ACC112 (cell line): ENCODE measurements around the gene CDC6.

Experiments
- H2AFZ ChIP-seq: fragments of 200-600 bp; sonication (generic); one replicate; pipeline ENCODE4 v1.6.0; 2017; ENCODE audit warnings: antibody characterized with exemption, low read length; ENCODE audit not compliant: unreplicated experiment
- H3K27ac ChIP-seq: fragments of 200-600 bp; sonication (generic); 2 replicates; pipeline ENCODE4 v1.5.1; 2014; ENCODE audit warnings: low read depth, mild to moderate bottlenecking, antibody characterized with exemption, low read length, moderate library complexity
- H3K27me3 ChIP-seq: fragments of 200-600 bp; sonication (generic); 2 replicates; pipeline ENCODE4 v1.6.1; 2014; ENCODE audit warnings: mild to moderate bottlenecking, antibody characterized with exemption, low read length, moderate library complexity, mixed read lengths; ENCODE audit not compliant: insufficient read depth
- H3K36me3 ChIP-seq: fragments of 200-600 bp; sonication (generic); 2 replicates; pipeline ENCODE4 v1.6.1; 2016; ENCODE audit warnings: mild to moderate bottlenecking, antibody characterized with exemption, low read length, moderate library complexity, mixed read lengths; ENCODE audit not compliant: insufficient read depth
- H3K4me1 ChIP-seq: fragments of 200-600 bp; sonication (generic); one replicate; pipeline ENCODE4 v1.6.1; 2016; ENCODE audit warnings: low read length, mixed read lengths; ENCODE audit not compliant: insufficient read depth, unreplicated experiment, control insufficient read depth
- H3K4me3 ChIP-seq: fragments of 200-600 bp; sonication (generic); 2 replicates; pipeline ENCODE4 v1.5.1; 2014; ENCODE audit warnings: mild to moderate bottlenecking, low read depth, low read length
- H3K79me2 ChIP-seq: fragments of 200-600 bp; sonication (generic); one replicate; pipeline ENCODE4 v1.6.0; 2016; ENCODE audit warnings: low read length; ENCODE audit not compliant: control insufficient read depth, unreplicated experiment, insufficient read depth

Gene CDC6

DNA sequence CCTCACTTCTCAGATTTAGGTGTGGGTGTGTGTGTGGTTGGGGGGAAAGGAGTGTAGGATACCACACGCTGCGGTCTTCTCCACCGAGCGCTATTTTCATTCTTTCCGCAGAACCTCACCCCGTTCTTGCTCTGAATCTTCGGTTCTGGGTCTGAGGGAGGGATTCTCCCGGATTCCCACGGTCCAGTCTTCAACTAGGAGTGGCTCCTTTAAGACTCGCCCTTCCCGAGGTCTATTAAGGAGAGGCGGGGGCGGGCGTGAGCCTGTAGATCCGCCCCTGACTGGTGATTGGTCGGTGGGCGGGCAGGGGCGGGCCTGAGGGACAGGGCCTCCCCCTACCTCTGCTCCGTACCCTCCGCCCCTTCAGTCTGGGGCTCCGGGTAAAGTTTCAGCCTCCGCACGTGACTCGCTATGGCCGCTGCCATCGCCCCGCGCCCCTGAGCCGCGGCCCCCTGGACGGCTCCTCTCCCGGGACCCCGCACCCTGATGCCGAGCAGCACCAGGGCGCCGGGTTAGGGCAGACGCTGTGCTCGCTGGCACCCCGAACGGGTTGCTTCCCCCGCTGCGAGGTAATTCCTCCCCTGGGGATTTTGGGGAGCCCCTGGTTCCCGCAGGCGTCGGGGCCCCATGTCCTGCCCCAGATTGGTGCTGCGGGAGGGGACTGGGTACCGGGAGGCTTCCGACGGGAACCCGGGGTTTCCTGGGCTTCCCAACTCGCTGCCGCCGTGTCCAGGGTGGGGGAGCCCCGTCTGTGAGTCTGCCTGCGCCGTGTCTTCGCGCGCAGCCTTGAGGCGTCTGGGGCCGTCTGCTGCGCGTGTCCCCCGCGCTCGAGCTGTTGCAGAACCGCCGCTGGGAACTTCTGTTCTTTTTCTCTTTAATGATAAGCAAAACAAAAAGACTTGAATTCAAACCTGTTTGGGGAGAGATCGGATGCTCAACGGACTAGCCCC is 30.5 kb downstream of the CDC6 start:
- Histone ChIP-seq H3K4me3 (peak overlapping the region; percentile 95), H2AFZ (peak overlapping the region; percentile 75), H3K79me2 (peaks cover 43% of the 10 kb centered on the region), H3K27ac (peak overlapping the region; percentile 97), H3K36me3 (no peaks in the 10 kb centered on the region), H3K4me1 (peaks cover 70% of the 10 kb centered on the region), H3K27me3 (no peaks in the 10 kb centered on the region)

DNA sequence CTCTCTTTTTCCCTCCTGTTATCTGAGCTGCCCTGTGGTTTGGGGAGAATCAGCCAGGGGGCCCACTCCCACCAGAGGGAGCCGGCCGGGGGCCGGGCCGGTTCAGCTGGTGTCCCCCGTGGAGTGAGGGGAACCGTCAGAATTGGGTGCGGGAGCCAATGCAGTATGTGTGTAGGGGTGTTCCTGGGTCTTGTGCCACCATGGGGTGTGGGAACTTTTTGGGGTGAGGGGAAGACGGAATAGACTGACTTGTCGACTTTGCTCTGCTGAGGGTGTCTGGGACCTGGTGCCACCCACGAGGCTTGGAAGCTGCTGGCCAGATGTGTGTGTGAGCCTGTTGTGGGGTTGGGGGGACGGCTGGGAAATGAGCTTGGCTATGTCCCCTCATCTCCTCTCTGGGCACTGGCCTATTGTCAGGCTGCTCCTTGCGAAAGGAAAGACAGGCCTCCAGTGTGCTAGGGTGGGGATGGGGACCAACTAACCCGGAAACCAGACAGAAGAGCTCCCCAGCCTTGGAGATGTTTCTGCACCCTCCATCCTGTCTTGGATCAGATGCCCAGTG is 31.2 kb downstream of the CDC6 start:
- H3K27ac ChIP-seq = peak overlapping the region; percentile 97
- no peaks in the 10 kb centered on the region for H3K36me3 ChIP-seq
- peak overlapping the region; percentile 95 for H3K4me3 ChIP-seq
- H3K79me2 ChIP-seq = peaks cover 46% of the 10 kb centered on the region
- H3K27me3 ChIP-seq = no peaks in the 10 kb centered on the region
- H3K4me1 ChIP-seq = peaks cover 70% of the 10 kb centered on the region
- H2AFZ ChIP-seq = no peak overlapping the region

DNA sequence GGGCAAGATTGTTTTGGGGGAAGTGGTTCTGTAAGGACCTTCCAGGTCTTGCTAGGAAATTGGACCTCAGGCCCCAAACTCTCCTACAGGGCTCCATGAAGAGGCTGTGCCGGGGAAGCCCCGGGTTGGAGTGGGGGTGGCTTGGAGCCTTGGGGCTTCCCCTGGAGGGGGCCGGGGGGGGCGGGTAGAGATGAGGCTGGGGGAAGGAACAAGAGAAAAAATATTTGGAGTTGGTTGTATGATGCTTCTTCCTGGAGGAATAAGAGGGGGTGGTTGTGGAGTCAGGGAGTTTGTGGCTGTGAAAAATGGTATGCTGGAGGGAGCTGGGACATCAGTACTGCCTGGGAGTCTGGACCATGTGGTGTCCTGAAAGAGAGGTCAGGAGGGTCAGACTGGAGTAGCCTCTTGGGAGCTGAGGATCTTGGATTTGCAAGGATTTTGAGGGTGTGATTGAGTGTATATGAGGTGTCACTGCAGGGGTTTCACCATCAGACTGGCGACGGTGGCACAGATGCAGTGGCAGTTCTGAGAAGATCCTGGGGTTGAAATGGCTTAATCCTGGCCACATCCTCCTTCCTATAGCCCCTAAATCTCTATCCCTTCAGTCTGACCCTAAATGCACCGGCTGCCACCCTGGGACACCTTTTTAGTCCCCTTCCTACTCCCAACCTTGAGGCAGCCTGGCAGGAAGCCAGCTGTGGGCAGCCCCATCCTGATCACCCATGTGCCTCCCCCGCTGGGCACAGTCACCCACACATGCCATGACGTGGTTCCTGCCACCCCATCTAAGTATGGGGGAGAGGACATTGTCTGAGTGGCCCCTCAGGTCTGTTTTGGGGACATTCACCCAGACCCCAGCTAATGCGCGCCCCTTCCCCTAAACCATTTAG is 32.2 kb downstream of the CDC6 start:
- Histone ChIP-seq H3K27ac (peak overlapping the region; percentile 97), H3K4me3 (peak overlapping the region; percentile 95)

DNA sequence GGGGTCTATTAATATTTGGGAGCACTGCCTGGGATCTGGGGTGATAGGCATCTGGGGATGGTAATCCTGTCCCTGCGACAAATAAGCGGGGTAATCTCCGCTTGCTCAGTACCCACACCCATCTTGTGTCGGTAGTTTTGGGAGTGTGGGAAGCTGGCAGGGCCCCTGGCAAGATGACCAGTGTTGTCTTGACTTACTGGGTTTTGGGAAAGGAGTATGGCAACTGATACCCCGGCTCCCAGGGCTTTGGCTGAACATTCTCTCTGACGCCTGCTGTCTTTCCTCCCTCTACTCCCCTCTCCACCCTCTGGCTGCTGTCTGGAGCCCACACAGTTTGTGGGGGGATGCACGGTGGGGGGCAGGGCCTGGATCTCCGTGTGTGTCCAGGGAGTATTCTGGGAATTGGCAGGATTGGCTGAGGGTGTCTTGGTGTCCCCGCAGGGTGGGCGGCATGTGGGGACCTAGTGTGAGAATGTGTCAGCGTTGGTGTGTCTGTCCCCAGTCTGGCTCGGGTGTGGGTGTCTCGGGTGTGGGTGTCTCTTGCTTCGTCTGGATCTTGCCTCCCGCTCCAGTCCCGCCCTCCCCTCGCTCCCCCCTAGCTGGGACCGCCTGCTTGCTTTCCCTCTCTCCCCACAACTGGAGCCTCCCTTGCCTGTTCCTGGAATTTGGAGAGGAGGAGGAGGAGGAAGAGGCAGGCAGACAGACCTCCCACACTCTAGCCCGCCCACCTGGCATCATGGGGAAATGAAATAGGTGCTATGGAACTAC is 33.3 kb downstream of the CDC6 start:
- Histone ChIP-seq H3K4me3 (peak overlapping the region; percentile 95), H3K27ac (peak overlapping the region; percentile 97), H3K4me1 (peaks cover 73% of the 10 kb centered on the region)

More for the DNA sequence above, 32.2 kb downstream of the CDC6 start:
- Histone ChIP-seq H2AFZ (no peak overlapping the region), H3K4me1 (peaks cover 74% of the 10 kb centered on the region), H3K79me2 (peaks cover 55% of the 10 kb centered on the region), H3K36me3 (no peaks in the 10 kb centered on the region), H3K27me3 (no peaks in the 10 kb centered on the region)

DNA sequence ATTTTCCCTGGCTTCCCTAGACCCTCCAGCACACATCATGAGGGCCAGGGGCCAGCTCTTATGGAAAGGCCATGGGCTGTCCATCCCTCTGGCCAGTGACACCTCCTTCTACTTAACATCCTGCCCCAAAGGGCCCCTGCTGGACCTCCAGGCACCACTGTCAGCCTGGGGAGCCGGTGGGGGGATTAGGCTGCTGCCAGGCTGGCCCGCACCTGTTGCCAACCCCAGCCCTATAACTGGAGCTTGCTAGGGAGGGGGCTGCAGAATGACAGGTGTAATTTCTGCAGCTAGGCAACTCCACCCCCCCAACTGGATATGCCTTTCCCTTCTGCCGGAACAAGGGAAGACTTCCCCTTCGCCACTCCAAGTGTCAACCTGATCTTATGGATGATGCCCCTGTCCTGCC is 33.8 kb downstream of the CDC6 start:
- peaks cover 73% of the 10 kb centered on the region for H3K4me1 ChIP-seq
- peaks cover 69% of the 10 kb centered on the region for H3K79me2 ChIP-seq
- H3K27ac ChIP-seq = peak overlapping the region; percentile 97
- no peaks in the 10 kb centered on the region for H3K27me3 ChIP-seq
- H3K4me3 ChIP-seq = peak overlapping the region; percentile 95
- no peaks in the 10 kb centered on the region for H3K36me3 ChIP-seq
- H2AFZ ChIP-seq = no peak overlapping the region

More for the DNA sequence above, 33.3 kb downstream of the CDC6 start:
- H3K36me3 ChIP-seq = no peaks in the 10 kb centered on the region
- H3K79me2 ChIP-seq = peaks cover 63% of the 10 kb centered on the region
- H2AFZ ChIP-seq = no peak overlapping the region
- H3K27me3 ChIP-seq = no peaks in the 10 kb centered on the region

- no peaks in the 10 kb centered on the region for H3K36me3 ChIP-seq
- H3K27me3 ChIP-seq = no peaks in the 10 kb centered on the region
- peaks cover 74% of the 10 kb centered on the region for H3K79me2 ChIP-seq
- H3K27ac ChIP-seq = peak overlapping the region; percentile 97
- H3K4me3 ChIP-seq = peak overlapping the region; percentile 95
- peaks cover 74% of the 10 kb centered on the region for H3K4me1 ChIP-seq
- H2AFZ ChIP-seq = no peak overlapping the region
Observed at GRCh38 chr17:40321961-40322357, 34.3 kb downstream of the CDC6 start.

GRCh38 chr17:40322358-40323315 is 35.0 kb downstream of the CDC6 start:
- H3K4me1 ChIP-seq = peaks cover 77% of the 10 kb centered on the region

DNA sequence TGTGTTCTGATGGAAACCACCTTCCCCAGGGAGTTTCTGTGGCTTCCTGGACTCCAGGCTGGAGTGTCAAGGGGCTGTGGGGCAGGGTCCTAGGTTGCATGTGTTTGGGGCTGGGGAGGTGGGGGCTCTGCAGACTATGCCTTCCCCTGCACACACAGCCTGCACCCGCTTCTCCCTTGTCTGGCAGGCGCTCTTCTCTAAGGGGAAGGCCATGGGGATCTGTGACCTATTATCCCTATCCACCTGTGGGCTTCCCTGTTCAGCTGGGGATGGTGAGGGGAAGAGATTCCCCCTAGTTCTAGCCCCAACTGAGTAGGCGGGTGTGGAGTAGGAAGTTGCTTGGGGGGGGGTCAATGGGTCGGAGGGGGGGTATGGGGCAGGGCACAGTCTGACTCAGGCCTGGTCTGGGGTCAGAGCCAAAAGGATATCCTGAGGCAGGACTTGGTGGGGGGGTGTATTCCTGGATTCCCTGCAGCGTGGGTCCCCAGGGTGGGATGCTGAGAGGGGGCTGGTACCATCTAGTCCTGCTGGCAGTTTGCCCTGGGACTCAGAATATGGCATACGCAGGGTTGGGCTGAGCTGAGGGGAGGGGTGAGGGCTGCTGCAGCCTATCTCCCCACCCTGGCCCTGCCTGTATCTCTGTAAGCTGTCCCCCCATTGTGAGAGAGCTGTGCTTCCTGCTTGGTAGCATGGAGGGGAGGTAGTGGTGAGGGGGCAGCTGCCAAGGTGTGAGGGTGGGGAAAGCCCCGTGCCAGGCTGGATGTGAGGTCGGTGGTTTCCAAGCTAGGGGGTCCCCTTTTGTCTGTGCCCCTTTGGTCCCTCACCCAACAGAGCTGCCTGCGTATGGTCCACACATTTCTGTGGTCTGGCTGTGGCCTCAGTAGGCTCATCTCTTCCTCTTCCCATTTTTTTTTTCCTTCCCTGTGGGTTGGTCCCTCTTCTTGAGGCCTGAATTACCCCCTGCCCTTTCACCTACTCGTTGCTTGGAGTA is 36.0 kb downstream of the CDC6 start:
- H3K79me2 ChIP-seq = peaks cover 85% of the 10 kb centered on the region
- H3K4me3 ChIP-seq = peak overlapping the region; percentile 95
- H3K36me3 ChIP-seq = no peaks in the 10 kb centered on the region
- H3K4me1 ChIP-seq = peaks cover 88% of the 10 kb centered on the region
- no peaks in the 10 kb centered on the region for H3K27me3 ChIP-seq
- no peak overlapping the region for H2AFZ ChIP-seq
- peak overlapping the region; percentile 97 for H3K27ac ChIP-seq

More at GRCh38 chr17:40322358-40323315, 35.0 kb downstream of the CDC6 start:
- Histone ChIP-seq H3K36me3 (no peaks in the 10 kb centered on the region), H3K4me3 (peak overlapping the region; percentile 95), H3K79me2 (peaks cover 80% of the 10 kb centered on the region), H2AFZ (no peak overlapping the region), H3K27ac (peak overlapping the region; percentile 97), H3K27me3 (no peaks in the 10 kb centered on the region)
